ENCODE measurements around the gene MPDZ.

GRCh38 chr9:13186091-13186490 lies 93.4 kb downstream of the MPDZ start:
- TF ChIP-seq POLR2A (IDR thresholded peaks at IDR 0.05), result no peak
- TF ChIP-seq, protein P1, sequence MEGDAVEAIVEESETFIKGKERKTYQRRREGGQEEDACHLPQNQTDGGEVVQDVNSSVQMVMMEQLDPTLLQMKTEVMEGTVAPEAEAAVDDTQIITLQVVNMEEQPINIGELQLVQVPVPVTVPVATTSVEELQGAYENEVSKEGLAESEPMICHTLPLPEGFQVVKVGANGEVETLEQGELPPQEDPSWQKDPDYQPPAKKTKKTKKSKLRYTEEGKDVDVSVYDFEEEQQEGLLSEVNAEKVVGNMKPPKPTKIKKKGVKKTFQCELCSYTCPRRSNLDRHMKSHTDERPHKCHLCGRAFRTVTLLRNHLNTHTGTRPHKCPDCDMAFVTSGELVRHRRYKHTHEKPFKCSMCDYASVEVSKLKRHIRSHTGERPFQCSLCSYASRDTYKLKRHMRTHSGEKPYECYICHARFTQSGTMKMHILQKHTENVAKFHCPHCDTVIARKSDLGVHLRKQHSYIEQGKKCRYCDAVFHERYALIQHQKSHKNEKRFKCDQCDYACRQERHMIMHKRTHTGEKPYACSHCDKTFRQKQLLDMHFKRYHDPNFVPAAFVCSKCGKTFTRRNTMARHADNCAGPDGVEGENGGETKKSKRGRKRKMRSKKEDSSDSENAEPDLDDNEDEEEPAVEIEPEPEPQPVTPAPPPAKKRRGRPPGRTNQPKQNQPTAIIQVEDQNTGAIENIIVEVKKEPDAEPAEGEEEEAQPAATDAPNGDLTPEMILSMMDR (IDR thresholded peaks at IDR 0.05), result no peak

All from thyroid gland (tissue), 4 donors.